Camera-type eye (tissue), 1 donor: ENCODE results near the gene KHDC4. TPM values are rescaled to one million over a fixed set of nuclear protein-coding genes. Genes with fewer than 3 reads are reported as not detected.

Experiments
- total RNA-seq: library from RNA; depleted of rRNA; stranded (reverse); fragments of >200 nt; gene quantifications from one replicate; pipeline ENCODE4 v1.2.3, GENCODE V29; 2014

KHDC4 gene
- total RNA-seq = 71.8 TPM

DNA sequence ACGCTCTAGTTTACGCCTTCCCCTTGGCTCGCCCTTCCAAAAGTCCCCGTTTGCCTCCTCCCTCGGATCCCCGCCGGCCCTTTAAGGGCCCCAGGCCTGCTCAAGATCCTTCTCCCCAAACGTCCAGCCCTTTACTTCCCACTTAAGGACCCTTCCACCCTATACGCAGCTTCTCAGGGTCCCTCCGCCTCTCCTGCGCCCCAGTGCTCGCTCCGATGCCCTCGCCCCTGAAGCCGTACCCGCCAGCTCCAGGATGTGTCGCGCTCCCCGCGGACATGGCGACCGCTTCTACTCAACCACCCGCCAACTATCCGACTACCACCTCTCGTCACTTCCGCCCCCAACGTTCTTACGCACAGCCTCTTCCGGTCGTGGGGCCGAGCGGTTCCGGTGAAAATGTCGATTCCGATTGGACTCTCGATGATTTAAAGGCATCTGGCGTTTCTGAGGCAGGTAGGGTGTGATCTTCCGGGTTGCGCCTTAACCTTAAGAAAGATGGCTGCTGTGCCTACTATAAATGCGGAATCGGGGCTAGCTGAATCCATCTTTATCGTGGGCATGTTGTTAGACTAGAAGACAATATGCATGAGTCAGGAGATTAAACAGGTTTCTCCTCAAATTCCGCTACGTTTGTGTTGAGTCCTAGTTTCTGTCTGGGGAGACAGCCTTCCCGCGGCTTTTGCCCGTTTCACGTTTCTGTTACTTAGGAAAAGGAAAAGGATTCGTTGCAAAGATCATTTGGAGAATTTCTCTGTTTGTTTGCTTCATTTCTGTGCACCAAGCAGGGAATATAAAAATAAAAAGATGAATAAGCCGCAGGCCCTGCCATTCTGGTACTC is at the start of gene KHDC4:
Gene KHDC4 (minus strand): TSS at position 317 of the 839 bp plus-strand sequence. CDS start 40 bp downstream, at position 277.

DNA sequence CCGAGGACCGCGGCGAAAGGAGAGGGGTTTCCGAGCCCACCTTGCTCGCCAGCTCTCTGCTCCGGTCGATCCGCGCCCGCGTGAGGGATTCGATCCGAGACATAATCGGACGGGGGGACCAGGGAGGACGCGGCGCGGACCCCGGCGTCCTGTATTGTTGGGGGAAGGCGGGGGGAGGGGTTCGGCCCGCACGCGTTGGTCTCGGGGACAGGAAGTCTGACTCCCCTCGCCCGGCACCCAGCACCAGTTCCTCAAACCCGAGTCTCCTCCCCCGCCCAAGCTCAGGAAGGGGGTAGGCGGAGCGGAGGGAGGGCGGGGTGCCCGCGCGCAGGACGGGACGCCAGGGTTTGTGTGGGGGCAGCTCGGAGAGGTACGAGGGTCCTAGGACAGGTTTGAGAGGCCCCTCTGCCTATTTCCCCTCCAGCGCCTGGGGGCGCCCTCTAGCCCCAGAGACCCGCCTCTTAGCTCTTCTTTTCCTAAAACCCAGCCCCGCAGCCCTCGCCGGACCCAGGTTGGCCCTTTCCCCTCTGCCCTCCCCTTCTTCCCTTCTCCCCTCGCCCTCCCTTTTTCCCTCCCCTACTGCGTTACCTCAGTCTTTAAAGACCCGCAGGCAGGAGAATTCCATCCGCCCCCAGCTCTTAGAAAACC is 44.2 kb upstream of the KHDC4 start, which contains the start of gene ARHGEF2:
Gene ARHGEF2 (minus strand): TSS at position 223 of the 648 bp plus-strand sequence. CDS start 120 bp downstream, at position 103.

GRCh38 chr1:155940993-155941844 is 7.0 kb upstream of the KHDC4 start, which contains the start of gene RXFP4:
TSS of gene RXFP4 (plus strand) at chr1:155941638. CDS start at chr1:155941710, 72 bp downstream.

GRCh38 chr1:155911156-155912055 is 22.8 kb downstream of the KHDC4 start, which contains the start of gene RIT1:
TSS of gene RIT1 (minus strand) at chr1:155911349. CDS start at chr1:155910761, 588 bp downstream.

Other genes starting within 250 kb of the KHDC4 start
- gene YY1AP1, start 245.6 kb downstream of the KHDC4 start, total RNA-seq = 164 TPM
- gene DAP3, start 245.3 kb downstream of the KHDC4 start, total RNA-seq = 50.1 TPM
- gene GON4L, start 77.2 kb downstream of the KHDC4 start, total RNA-seq = 66.4 TPM
- gene SYT11, start 74.8 kb downstream of the KHDC4 start, total RNA-seq = 134 TPM
- gene RIT1, start 23.1 kb downstream of the KHDC4 start, total RNA-seq = 54.2 TPM
- gene RXFP4, start 7.2 kb upstream of the KHDC4 start, total RNA-seq = not detected
- 97.5 TPM for gene ARHGEF2, start 44.1 kb upstream of the KHDC4 start, total RNA-seq
- gene SSR2, start 86.5 kb upstream of the KHDC4 start, total RNA-seq = 312 TPM
- gene UBQLN4, start 119.4 kb upstream of the KHDC4 start, total RNA-seq = 24.2 TPM
- gene LAMTOR2, start 120.4 kb upstream of the KHDC4 start, total RNA-seq = 30.1 TPM
- gene RAB25, start 126.7 kb upstream of the KHDC4 start, total RNA-seq = 3.6 TPM
- gene MEX3A, start 148.1 kb upstream of the KHDC4 start, total RNA-seq = 37.0 TPM
- gene LMNA, start 180.3 kb upstream of the KHDC4 start, total RNA-seq = 201 TPM
- gene SEMA4A, start 219.2 kb upstream of the KHDC4 start, total RNA-seq = 12.1 TPM